ENCODE results near the gene KBTBD3. TPM values are rescaled to one million over a fixed set of nuclear protein-coding genes. Genes with fewer than 3 reads are reported as not detected.
"Not testable (repeated sequence)": the region's sequence is repeated elsewhere in the genome, so short reads cannot be mapped to it uniquely, and the experiment has no call there.

The KBTBD3 gene
- total and polyA plus RNA-seq, 4 donors = 1.0 to 12.4 (median 2.4) TPM

- no peak overlapping the region for H3K27ac ChIP-seq (ENCODE audit: low read depth in 1 of 2, low read length in 2 of 2)
- H3K36me3 ChIP-seq (ENCODE audit: control insufficient read depth in 4 of 4, insufficient read depth in 3 of 4, low read depth in 1 of 4, low read length in 3 of 4) = no peaks in the 10 kb centered on the region
- no peak overlapping the region for H3K4me3 ChIP-seq (ENCODE audit: low read depth in 1 of 3, low read length in 3 of 3)
- no peak overlapping the region for H3K9ac ChIP-seq (ENCODE audit: low read depth in 1 of 2, low read length in 2 of 2)
- H3K4me1 ChIP-seq (ENCODE audit: control insufficient read depth in 4 of 4, insufficient read depth in 4 of 4, low read length in 3 of 4) = peaks cover 0 to 1% (median 0%) of the 10 kb centered on the region in 4 donors
- H3K27me3 ChIP-seq (ENCODE audit: control insufficient read depth in 4 of 4, insufficient read depth in 4 of 4, low read length in 3 of 4) = no peaks in the 10 kb centered on the region
- no peak for TF ChIP-seq ATF3 (IDR thresholded peaks at IDR 0.05)
- no peak for TF ChIP-seq JUND (IDR thresholded peaks at IDR 0.05)
- TF ChIP-seq HNF4A (conservative IDR thresholded peaks at IDR 0.05) = no peak
- TF ChIP-seq MAX (IDR thresholded peaks at IDR 0.05) = no peak
- no peak for TF ChIP-seq REST (IDR thresholded peaks at IDR 0.05)
- no peak for TF ChIP-seq CTCF (IDR thresholded peaks at IDR 0.05; ENCODE audit: low read depth, low read length, missing input control)
- no peak for TF ChIP-seq GABPA (IDR thresholded peaks at IDR 0.05 in 1 of 2, conservative IDR thresholded peaks at IDR 0.05 in 1 of 2)
- TF ChIP-seq YY1 (IDR thresholded peaks at IDR 0.05) = no peak
- no peak for TF ChIP-seq TAF1 (conservative IDR thresholded peaks at IDR 0.05)
- H3K9me3 ChIP-seq (ENCODE audit: control insufficient read depth in 4 of 4, low read length in 3 of 4) = no peaks in the 10 kb centered on the region
- WGBS = 93% methylated on average over 1 of the region's 1 CpG
- no peak for DNase-seq (ENCODE audit: low spot score)
Observed at GRCh38 chr11:106059617-106060016, 17.5 kb downstream of the KBTBD3 start.

GRCh38 chr11:106058377-106058776 is 18.8 kb downstream of the KBTBD3 start:
- not testable (repeated sequence) for H3K27ac ChIP-seq (ENCODE audit: low read depth in 1 of 2, low read length in 2 of 2); H3K4me3 ChIP-seq (ENCODE audit: low read depth in 1 of 3, low read length in 3 of 3); H3K27me3 ChIP-seq (ENCODE audit: control insufficient read depth in 4 of 4, insufficient read depth in 4 of 4, low read length in 3 of 4); H3K9me3 ChIP-seq (ENCODE audit: control insufficient read depth in 4 of 4, low read length in 3 of 4); H3K9ac ChIP-seq (ENCODE audit: low read depth in 1 of 2, low read length in 2 of 2); DNase-seq (ENCODE audit: low spot score); H3K4me1 ChIP-seq (ENCODE audit: control insufficient read depth in 4 of 4, insufficient read depth in 4 of 4, low read length in 3 of 4); H3K36me3 ChIP-seq (ENCODE audit: control insufficient read depth in 4 of 4, insufficient read depth in 3 of 4, low read depth in 1 of 4, low read length in 3 of 4)
- WGBS = 98% methylated on average over 14 of the region's 14 CpGs

- Histone ChIP-seq H3K4me3 (ENCODE audit: low read depth in 1 of 3, low read length in 3 of 3) (no peak overlapping the region), H3K27me3 (ENCODE audit: control insufficient read depth in 4 of 4, insufficient read depth in 4 of 4, low read length in 3 of 4) (no peaks in the 10 kb centered on the region), H3K9me3 (ENCODE audit: control insufficient read depth in 4 of 4, low read length in 3 of 4) (no peaks in the 10 kb centered on the region), H3K36me3 (ENCODE audit: control insufficient read depth in 4 of 4, insufficient read depth in 3 of 4, low read depth in 1 of 4, low read length in 3 of 4) (no peaks in the 10 kb centered on the region), H3K4me1 (ENCODE audit: control insufficient read depth in 4 of 4, insufficient read depth in 4 of 4, low read length in 3 of 4) (peaks cover 0 to 1% (median 0%) of the 10 kb centered on the region in 4 donors), H3K27ac (ENCODE audit: low read depth in 1 of 2, low read length in 2 of 2) (no peak overlapping the region), H3K9ac (ENCODE audit: low read depth in 1 of 2, low read length in 2 of 2) (no peak overlapping the region)
- TF ChIP-seq REST (IDR thresholded peaks at IDR 0.05) (no peak), HNF4A (conservative IDR thresholded peaks at IDR 0.05) (no peak), JUND (IDR thresholded peaks at IDR 0.05) (no peak), FOXA1 (IDR thresholded peaks at IDR 0.05) (no peak), MAX (IDR thresholded peaks at IDR 0.05) (no peak), HNF4G (IDR thresholded peaks at IDR 0.05) (no peak), RXRA (IDR thresholded peaks at IDR 0.05) (no peak), ATF3 (IDR thresholded peaks at IDR 0.05) (no peak), NR2F2 (IDR thresholded peaks at IDR 0.05) (no peak), ZBTB33 (IDR thresholded peaks at IDR 0.05) (no peak)
- 71% methylated on average over 2 of the region's 2 CpGs for WGBS
- DNase-seq (ENCODE audit: low spot score) = no peak
Observed at GRCh38 chr11:106051103-106051502, 26.0 kb downstream of the KBTBD3 start.

All from liver (tissue), 9 donors.